GM10266 (cell line): ENCODE measurements around the gene MTAP.

Experiments used
- DNase-seq: peaks from one replicate; pipeline ENCODE4 v3.0.0; 2012; ENCODE audit errors: extremely low spot score
- TF ChIP-seq, protein P1 (sequence below): IDR thresholded peaks from 2 replicates; pipeline ENCODE4 v1.5.1; 2012; ENCODE audit warnings: mild to moderate bottlenecking, low read depth; ENCODE audit not compliant: control insufficient read depth, insufficient read depth; ENCODE audit errors: missing control alignments

Gene MTAP

DNA sequence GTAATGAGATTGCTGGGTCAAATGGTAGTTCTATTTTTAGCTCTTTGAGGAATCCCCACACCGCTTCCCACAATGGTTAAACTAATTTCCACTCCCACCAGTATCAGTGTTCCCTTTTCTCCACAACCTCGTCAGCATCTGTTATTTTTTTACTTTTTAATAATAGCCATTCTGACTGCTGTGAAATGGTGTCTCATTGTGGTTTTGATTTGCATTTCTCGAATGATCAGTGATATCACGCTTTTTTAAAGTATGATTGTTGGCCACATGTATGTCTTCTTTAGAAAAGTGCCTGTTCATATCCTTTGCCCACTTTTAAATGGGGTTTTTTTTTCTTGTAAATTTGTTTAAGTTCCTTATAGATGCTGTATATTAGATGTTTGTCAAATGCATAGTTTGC, 73.5 kb downstream of the MTAP start:
- TF ChIP-seq, protein P1, sequence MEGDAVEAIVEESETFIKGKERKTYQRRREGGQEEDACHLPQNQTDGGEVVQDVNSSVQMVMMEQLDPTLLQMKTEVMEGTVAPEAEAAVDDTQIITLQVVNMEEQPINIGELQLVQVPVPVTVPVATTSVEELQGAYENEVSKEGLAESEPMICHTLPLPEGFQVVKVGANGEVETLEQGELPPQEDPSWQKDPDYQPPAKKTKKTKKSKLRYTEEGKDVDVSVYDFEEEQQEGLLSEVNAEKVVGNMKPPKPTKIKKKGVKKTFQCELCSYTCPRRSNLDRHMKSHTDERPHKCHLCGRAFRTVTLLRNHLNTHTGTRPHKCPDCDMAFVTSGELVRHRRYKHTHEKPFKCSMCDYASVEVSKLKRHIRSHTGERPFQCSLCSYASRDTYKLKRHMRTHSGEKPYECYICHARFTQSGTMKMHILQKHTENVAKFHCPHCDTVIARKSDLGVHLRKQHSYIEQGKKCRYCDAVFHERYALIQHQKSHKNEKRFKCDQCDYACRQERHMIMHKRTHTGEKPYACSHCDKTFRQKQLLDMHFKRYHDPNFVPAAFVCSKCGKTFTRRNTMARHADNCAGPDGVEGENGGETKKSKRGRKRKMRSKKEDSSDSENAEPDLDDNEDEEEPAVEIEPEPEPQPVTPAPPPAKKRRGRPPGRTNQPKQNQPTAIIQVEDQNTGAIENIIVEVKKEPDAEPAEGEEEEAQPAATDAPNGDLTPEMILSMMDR = no peak
- no peak for DNase-seq

DNA sequence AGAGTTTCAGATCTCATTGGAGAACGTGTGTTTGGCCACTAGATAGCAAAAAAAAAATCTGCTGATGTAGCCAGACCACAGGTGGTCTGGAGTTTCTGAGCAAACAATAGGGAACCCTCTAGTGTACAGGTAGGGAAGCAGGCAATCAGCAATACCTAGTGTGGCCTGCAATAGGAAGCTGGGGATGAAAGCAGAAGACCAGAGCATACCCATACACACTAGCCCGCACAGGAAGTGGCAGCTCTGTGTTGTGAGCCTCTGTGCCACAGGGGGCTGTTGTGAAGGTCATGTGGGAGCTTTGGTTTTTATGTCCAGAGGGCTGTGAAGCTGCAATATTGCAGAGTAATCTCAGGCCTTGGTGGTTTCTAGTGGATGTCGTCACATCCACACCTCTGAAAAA, 81.2 kb downstream of the MTAP start:
- no peak for DNase-seq
- TF ChIP-seq, protein P1 = no peak

DNA sequence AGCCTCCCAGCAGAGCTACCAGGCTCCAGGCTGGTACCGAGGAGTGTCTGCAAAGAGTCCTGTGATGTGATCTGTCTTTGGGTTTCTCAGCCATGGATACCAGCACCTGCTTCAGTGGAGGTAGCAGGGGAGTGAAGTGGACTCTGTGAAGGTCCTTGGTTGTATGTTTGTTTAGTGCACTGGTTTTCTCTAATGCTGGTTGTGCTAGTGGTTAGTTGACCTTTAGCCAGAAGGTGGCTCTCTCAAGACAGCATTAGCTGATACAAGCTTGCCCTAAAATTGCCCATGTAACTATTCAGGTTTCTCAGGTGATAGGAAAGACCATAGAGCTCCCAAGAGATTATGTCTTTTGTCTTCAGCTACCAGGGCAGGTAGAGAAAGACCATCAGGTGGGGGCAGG, 87.2 kb downstream of the MTAP start:
- DNase-seq = no peak
- TF ChIP-seq, protein P1 = no peak

DNA sequence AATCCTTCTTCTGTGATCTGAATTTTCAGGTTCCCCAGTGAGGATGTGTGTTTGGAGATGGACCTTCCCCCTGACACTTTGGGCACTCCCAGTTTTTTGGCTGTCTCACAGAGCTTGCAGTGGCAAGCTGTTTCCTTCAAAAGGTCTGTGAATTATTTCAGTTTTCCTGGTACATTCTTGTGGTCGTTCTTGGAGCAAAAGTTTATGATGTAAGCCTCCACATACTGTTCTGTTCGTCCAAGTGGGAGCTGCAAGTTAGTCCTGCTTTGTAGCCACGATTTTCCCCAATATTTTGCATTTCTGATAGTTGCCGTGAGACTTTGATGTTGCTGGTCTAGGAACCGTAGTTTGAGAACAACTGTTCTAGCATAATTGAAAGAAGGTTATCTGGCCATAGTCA, 88.3 kb downstream of the MTAP start:
- TF ChIP-seq, protein P1 = no peak

DNA sequence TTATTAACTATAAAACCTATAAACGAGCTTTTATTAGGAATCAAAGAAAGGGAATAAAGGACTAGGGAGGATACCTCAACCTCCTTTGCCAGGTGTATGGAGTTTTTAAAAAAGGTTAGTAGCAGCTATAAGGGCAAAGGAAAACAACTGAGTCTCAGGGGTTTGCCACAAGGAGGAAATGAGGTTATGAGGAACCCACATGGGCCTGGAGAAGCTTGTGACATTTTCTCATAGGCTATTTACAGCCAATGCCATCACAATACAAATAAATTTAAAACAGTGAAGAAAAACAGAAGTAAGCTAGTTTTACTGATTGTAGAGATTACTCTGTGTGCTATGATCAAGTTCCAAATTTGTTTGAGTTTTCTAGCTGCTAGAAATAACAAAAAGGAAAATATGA, 99.1 kb downstream of the MTAP start:
- TF ChIP-seq, protein P1 = no peak
- DNase-seq = no peak

More for the DNA sequence above, 88.3 kb downstream of the MTAP start:
- DNase-seq = no peak

DNA sequence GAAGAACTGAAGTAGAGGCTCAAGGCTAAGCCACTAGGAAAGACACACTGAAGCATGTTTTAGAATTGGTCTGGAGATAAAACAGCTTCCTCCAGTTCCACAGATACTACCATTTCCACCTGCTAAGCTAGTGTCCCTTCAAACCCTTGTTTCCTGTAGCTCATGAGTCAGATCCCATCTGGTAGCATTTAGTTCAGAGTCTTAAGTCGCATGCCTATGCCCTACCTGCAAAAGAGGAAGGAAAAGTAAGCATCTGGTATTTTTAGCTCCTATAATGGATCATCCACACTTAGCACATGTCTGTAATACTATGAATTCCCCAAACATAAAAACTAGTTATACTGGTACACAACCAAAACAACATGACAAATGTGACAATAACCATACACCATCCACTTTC, 99.7 kb downstream of the MTAP start:
- TF ChIP-seq, protein P1 = no peak
- no peak for DNase-seq

DNA sequence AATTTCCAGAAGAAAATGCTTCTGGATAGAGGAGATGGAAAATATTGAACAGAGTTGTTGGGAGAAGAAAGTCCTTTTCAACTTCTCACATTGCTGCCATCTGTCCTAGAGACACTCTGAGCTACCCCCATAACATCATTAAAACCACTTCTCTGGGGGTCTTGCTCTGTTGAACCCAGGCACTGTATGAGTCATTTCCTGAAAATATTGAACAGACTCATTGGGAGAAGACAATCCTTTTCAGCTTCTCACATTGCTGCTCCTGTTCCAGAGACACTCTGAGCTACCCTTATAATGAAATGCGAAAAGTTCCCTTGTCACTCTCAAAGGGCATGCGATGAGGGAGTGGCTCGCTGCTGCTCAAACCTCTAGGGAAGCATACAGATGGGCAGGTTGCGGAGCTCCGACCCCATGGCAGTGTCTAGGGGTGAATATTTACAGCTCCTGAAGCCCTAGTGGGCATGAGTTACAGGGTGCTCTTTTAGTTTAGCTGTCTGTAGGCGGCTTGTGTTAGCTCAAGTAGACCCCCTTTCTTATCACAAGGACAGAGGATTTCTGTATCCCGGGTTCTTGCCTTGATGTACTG, 101.0 kb downstream of the MTAP start:
- TF ChIP-seq, protein P1 = no peak
- no peak for DNase-seq
